SU-DHL-6 (cell line): Measurements from ENCODE around the gene TRAF3IP1.

Source experiments
- H2AFZ ChIP-seq: fragments of 200-600 bp; sonication (generic); 2 replicates; pipeline ENCODE4 v1.6.1; 2014; ENCODE audit warnings: low read depth, mild to moderate bottlenecking, moderate library complexity, mixed read lengths, antibody characterized with exemption, low read length; ENCODE audit not compliant: severe bottlenecking
- H3F3A ChIP-seq: fragments of 200-600 bp; shearing (Covaris generic); 2 replicates; pipeline ENCODE4 v1.6.0; 2016; ENCODE audit warnings: antibody characterized with exemption, mild to moderate bottlenecking; ENCODE audit not compliant: insufficient read depth
- H3K27ac ChIP-seq: fragments of 200-600 bp; sonication (generic); 2 replicates; pipeline ENCODE4 v1.5.1; 2016; ENCODE audit warnings: low read depth, mild to moderate bottlenecking, low read length, moderate library complexity, mixed read lengths
- H3K27me3 ChIP-seq: fragments of 200-600 bp; sonication (generic), shearing (Covaris generic); 2 replicates; pipeline ENCODE4 v1.6.0; 2014; ENCODE audit warnings: mild to moderate bottlenecking, low read length
- H3K36me3 ChIP-seq: fragments of 200-600 bp; sonication (generic); 2 replicates; pipeline ENCODE4 v1.6.1; 2014; ENCODE audit warnings: mild to moderate bottlenecking, low read length, mixed read lengths
- H3K4me2 ChIP-seq: fragments of 300-600, 200-600 bp; shearing (Covaris generic), sonication (generic); 2 replicates; pipeline ENCODE4 v1.6.0; 2014; ENCODE audit warnings: low read length, low read depth, mild to moderate bottlenecking; ENCODE audit not compliant: poor library complexity, severe bottlenecking
- H3K4me3 ChIP-seq: fragments of 200-600 bp; sonication (generic); 2 replicates; pipeline ENCODE4 v1.5.1; 2014; ENCODE audit warnings: antibody characterized with exemption, low read length, mild to moderate bottlenecking, mixed read lengths; ENCODE audit not compliant: insufficient read depth, poor library complexity, severe bottlenecking
- H3K79me2 ChIP-seq: fragments of 200-600 bp; sonication (generic); 2 replicates; pipeline ENCODE4 v1.6.1; 2014; ENCODE audit warnings: mild to moderate bottlenecking, low read length, moderate library complexity; ENCODE audit not compliant: insufficient read depth
- H3K9ac ChIP-seq: fragments of 200-600 bp; sonication (generic); 2 replicates; pipeline ENCODE4 v1.7.0; 2014; ENCODE audit warnings: mild to moderate bottlenecking, low read length
- H3K9me2 ChIP-seq: fragments of 200-600 bp; sonication (generic); replicated peaks from 2 replicates; pipeline ENCODE4 v1.6.1; 2014; ENCODE audit warnings: low read length; ENCODE audit not compliant: insufficient read depth
- H3K9me3 ChIP-seq: fragments of 200-600 bp; sonication (generic); 2 replicates; pipeline ENCODE4 v1.6.1; 2014; ENCODE audit warnings: low read length, mixed read lengths; ENCODE audit not compliant: insufficient read depth
- H4K20me1 ChIP-seq: fragments of 200-600 bp; sonication (generic); 2 replicates; pipeline ENCODE4 v1.6.1; 2014; ENCODE audit warnings: low read depth, mild to moderate bottlenecking, antibody characterized with exemption, low read length, moderate library complexity, mixed read lengths
- CTCF ChIP-seq: fragments of 200-600 bp; sonication (generic); IDR thresholded peaks from one replicate; pipeline ENCODE4 v1.5.1; 2017; ENCODE audit warnings: antibody characterized with exemption, mild to moderate bottlenecking, low read length, moderate library complexity; ENCODE audit not compliant: insufficient read depth, poor library complexity, severe bottlenecking
- EZH2phosphoT487 ChIP-seq: fragments of 200-600 bp; sonication (generic), shearing (Covaris generic); conservative IDR thresholded peaks from 2 replicates; pipeline ENCODE4 v1.6.1; 2018; ENCODE audit warnings: mild to moderate bottlenecking, antibody characterized with exemption, low read length, moderate library complexity, mixed read lengths

Gene TRAF3IP1

DNA sequence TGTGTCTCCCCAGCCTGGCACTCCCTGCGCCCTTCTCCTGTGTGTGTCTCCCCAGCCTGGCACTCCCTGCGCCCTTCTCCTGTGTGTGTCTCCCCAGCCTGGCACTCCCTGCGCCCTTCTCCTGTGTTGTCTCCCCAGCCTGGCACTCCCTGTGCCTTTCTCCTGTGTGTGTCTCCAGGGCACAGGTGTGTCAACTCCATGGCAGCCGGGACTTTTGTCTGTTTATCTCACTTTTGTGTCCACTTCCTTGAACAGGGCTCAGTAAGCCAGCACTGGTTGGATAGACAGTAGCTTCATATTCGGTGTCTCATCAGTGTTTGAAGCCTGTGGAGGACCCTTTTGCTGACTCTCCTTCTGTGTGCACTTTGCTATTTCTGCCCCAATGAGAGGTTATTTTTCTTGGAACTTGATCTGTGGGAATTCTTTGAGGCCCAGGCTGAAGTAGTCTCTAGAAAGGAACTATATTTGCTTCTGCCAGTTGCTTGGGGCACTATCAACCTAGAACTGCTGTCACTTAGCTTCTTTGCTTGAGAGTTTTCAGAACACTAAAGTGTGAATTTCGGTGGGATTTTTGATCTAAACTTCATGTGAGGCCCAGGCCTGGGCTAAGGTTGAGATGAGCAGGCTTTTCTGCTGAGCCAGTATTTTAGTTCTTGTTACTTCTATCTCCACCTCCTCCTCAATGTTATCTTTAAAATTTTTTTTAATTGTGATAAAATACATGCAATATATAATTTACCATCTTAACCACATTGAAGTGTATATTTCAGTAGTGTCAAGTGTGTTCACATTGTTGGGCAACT lies 98.1 kb downstream of the TRAF3IP1 start:
- Histone ChIP-seq H2AFZ (no peak overlapping the region), H3K27ac (no peak overlapping the region), H3F3A (no peaks in the 10 kb centered on the region), H3K9me3 (peaks cover 20% of the 10 kb centered on the region), H3K4me3 (no peak overlapping the region), H3K27me3 (no peaks in the 10 kb centered on the region; the same call in 1 of the 2 replicates), H3K36me3 (no peaks in the 10 kb centered on the region), H3K9ac (no peak overlapping the region), H4K20me1 (no peaks in the 10 kb centered on the region), H3K9me2 (no peaks in the 10 kb centered on the region), H3K79me2 (no peaks in the 10 kb centered on the region), H3K4me2 (no peak overlapping the region)
- TF ChIP-seq EZH2phosphoT487, result no peak
- no peak for TF ChIP-seq CTCF

GRCh38 chr2:238418999-238419546 lies 98.8 kb downstream of the TRAF3IP1 start:
- Histone ChIP-seq H3K4me3 (no peak overlapping the region), H3K27me3 (no peaks in the 10 kb centered on the region), H3K9ac (no peak overlapping the region), H3K79me2 (no peaks in the 10 kb centered on the region), H3K36me3 (no peaks in the 10 kb centered on the region), H2AFZ (no peak overlapping the region), H3K4me2 (no peak overlapping the region), H4K20me1 (no peaks in the 10 kb centered on the region), H3K9me3 (peaks cover 20% of the 10 kb centered on the region), H3F3A (no peaks in the 10 kb centered on the region), H3K27ac (no peak overlapping the region), H3K9me2 (no peaks in the 10 kb centered on the region)
- TF ChIP-seq CTCF (no peak), EZH2phosphoT487 (no peak)

GRCh38 chr2:238420442-238420841 lies 100.1 kb downstream of the TRAF3IP1 start:
- Histone ChIP-seq H3K9ac (no peak overlapping the region), H3K36me3 (no peaks in the 10 kb centered on the region), H3K27me3 (no peaks in the 10 kb centered on the region), H4K20me1 (no peaks in the 10 kb centered on the region), H3F3A (0 out of 2 replicates have a peak, but pooled peaks cover 2% of the 10 kb centered on the region), H3K4me3 (no peak overlapping the region), H3K9me2 (no peaks in the 10 kb centered on the region), H3K27ac (no peak overlapping the region), H3K9me3 (peaks cover 13% of the 10 kb centered on the region), H3K79me2 (no peaks in the 10 kb centered on the region), H2AFZ (no peak overlapping the region), H3K4me2 (no peak overlapping the region)
- no peak for TF ChIP-seq CTCF
- no peak for TF ChIP-seq EZH2phosphoT487
